Trophoblast cell (in vitro differentiated cells and primary cell): Measurements from ENCODE around the gene CZIB.

Source experiments
- DNase-seq, 2 donors: peaks; one replicate each; pipeline ENCODE4 v3.0.0-alpha.2; 2016
- H2AFZ ChIP-seq: 2 replicates; pipeline ENCODE4 v1.6.1; 2013; ENCODE audit warnings: low read length, moderate library complexity, mild to moderate bottlenecking; ENCODE audit not compliant: insufficient read depth, poor library complexity
- H2AK5ac ChIP-seq: 2 replicates; pipeline ENCODE4 v1.6.1; 2013; ENCODE audit warnings: mild to moderate bottlenecking, low read length
- H2BK120ac ChIP-seq: 2 replicates; pipeline ENCODE4 v1.6.1; 2013; ENCODE audit warnings: low read length, mild to moderate bottlenecking, moderate library complexity; ENCODE audit not compliant: insufficient read depth, poor library complexity
- H2BK12ac ChIP-seq: 2 replicates; pipeline ENCODE4 v1.6.1; 2013; ENCODE audit warnings: mild to moderate bottlenecking, low read length, moderate library complexity
- H2BK5ac ChIP-seq: 2 replicates; pipeline ENCODE4 v1.6.1; 2013; ENCODE audit warnings: low read length, low read depth, moderate library complexity, mild to moderate bottlenecking; ENCODE audit not compliant: poor library complexity
- H3K14ac ChIP-seq: 2 replicates; pipeline ENCODE4 v1.6.1; 2013; ENCODE audit warnings: mild to moderate bottlenecking, low read length
- H3K18ac ChIP-seq: 2 replicates; pipeline ENCODE4 v1.6.1; 2013; ENCODE audit warnings: mild to moderate bottlenecking, low read length
- H3K23ac ChIP-seq: 2 replicates; pipeline ENCODE4 v1.6.1; 2013; ENCODE audit warnings: low read length
- H3K27ac ChIP-seq: 2 replicates; pipeline ENCODE4 v1.5.1; 2013; ENCODE audit warnings: low read depth, mild to moderate bottlenecking, inconsistent platforms, low read length, moderate library complexity
- H3K27me3 ChIP-seq: 2 replicates; pipeline ENCODE4 v1.6.1; 2013; ENCODE audit warnings: inconsistent platforms, mild to moderate bottlenecking, low read length, moderate library complexity; ENCODE audit not compliant: insufficient read depth
- H3K36me3 ChIP-seq, 2 experiments: 1 replicate in 1 of 2; 2 replicates in 1 of 2; pipeline ENCODE4 v1.6.1; 2013; ENCODE audit warnings: low read length in 2 of 2, mild to moderate bottlenecking in 2 of 2, moderate library complexity in 1 of 2; ENCODE audit not compliant: insufficient read depth in 2 of 2, control insufficient read depth in 1 of 2
- H3K4ac ChIP-seq: 2 replicates; pipeline ENCODE4 v1.6.1; 2013; ENCODE audit warnings: low read depth, mild to moderate bottlenecking, low read length, moderate library complexity
- H3K4me1 ChIP-seq, 2 experiments: 1 replicate in 1 of 2; 2 replicates in 1 of 2; pipeline ENCODE4 v1.6.1; 2013; ENCODE audit warnings: low read length in 2 of 2, mild to moderate bottlenecking in 2 of 2, moderate library complexity in 1 of 2; ENCODE audit not compliant: insufficient read depth in 2 of 2, control insufficient read depth in 1 of 2
- H3K4me2 ChIP-seq: 2 replicates; pipeline ENCODE4 v1.6.1; 2013; ENCODE audit warnings: inconsistent platforms, mild to moderate bottlenecking, low read length, moderate library complexity
- H3K4me3 ChIP-seq: 2 replicates; pipeline ENCODE4 v1.5.1; 2013; ENCODE audit warnings: mild to moderate bottlenecking, low read depth, low read length, inconsistent platforms
- H3K79me1 ChIP-seq: one replicate; pipeline ENCODE4 v1.6.1; 2013; ENCODE audit warnings: low read length
- H3K79me2 ChIP-seq: 2 replicates; pipeline ENCODE4 v1.6.1; 2013; ENCODE audit warnings: low read length, mild to moderate bottlenecking; ENCODE audit not compliant: control insufficient read depth, insufficient read depth, poor library complexity
- H3K9ac ChIP-seq: 2 replicates; pipeline ENCODE4 v1.6.1; 2013; ENCODE audit warnings: mild to moderate bottlenecking, low read length
- H3K9me3 ChIP-seq: 2 replicates; pipeline ENCODE4 v1.6.1; 2013; ENCODE audit warnings: low read depth, mild to moderate bottlenecking, control low read depth, inconsistent platforms, low read length; ENCODE audit not compliant: insufficient read depth
- H4K12ac ChIP-seq: 2 replicates; pipeline ENCODE4 v1.6.1; 2013; ENCODE audit warnings: low read depth, mild to moderate bottlenecking, low read length, moderate library complexity
- H4K8ac ChIP-seq: 2 replicates; pipeline ENCODE4 v1.6.1; 2013; ENCODE audit warnings: low read depth, mild to moderate bottlenecking, low read length, moderate library complexity
- H4K91ac ChIP-seq: one replicate; pipeline ENCODE4 v1.6.1; 2013; ENCODE audit warnings: low read depth, mild to moderate bottlenecking, low read length, moderate library complexity
- WGBS: extraction: QIAGEN DNeasy Blood & Tissue Kit; methylation state at CpG from one replicate; pipeline ENCODE4 v1.1.7; 2013; ENCODE audit warnings: missing lambda C conversion rate; ENCODE audit not compliant: insufficient read length, insufficient coverage; ENCODE audit errors: extremely low coverage; 5-methylcytosine and 5-hydroxymethylcytosine counted together

The CZIB gene

GRCh38 chr1:53255031-53255430, 34.6 kb upstream of the CZIB start:
- Histone ChIP-seq H2BK12ac (no peak overlapping the region), H3K23ac (no peak overlapping the region), H2AFZ (no peak overlapping the region), H3K79me2 (no peaks in the 10 kb centered on the region), H3K27me3 (no peaks in the 10 kb centered on the region), H3K18ac (no peak overlapping the region), H4K8ac (no peak overlapping the region), H3K4me3 (no peak overlapping the region), H3K4ac (no peak overlapping the region), H4K12ac (no peak overlapping the region), H3K4me1 (peaks cover 0 to 8% of the 10 kb centered on the region in 2 experiments), H4K91ac (no peak overlapping the region), H3K79me1 (no peaks in the 10 kb centered on the region), H2AK5ac (no peak overlapping the region), H3K14ac (no peak overlapping the region), H2BK5ac (no peak overlapping the region), H2BK120ac (no peak overlapping the region), H3K27ac (no peak overlapping the region), H3K9ac (no peak overlapping the region), H3K4me2 (no peak overlapping the region), H3K36me3 (no peaks in the 10 kb centered on the region), H3K9me3 (no peaks in the 10 kb centered on the region)
- DNase-seq = peak; percentile 59 to 77
- WGBS = no CpG with 5 or more reads among the region's 4 CpGs

GRCh38 chr1:53254011-53254640, 33.7 kb upstream of the CZIB start:
- no peak overlapping the region for H2BK5ac ChIP-seq
- peak; percentile 18 to 70 for DNase-seq
- H2BK120ac ChIP-seq = no peak overlapping the region
- H2AFZ ChIP-seq = no peak overlapping the region
- H3K18ac ChIP-seq = no peak overlapping the region
- H3K36me3 ChIP-seq = no peaks in the 10 kb centered on the region
- no peak overlapping the region for H3K4ac ChIP-seq
- no peak overlapping the region for H2AK5ac ChIP-seq
- peaks cover 0 to 8% of the 10 kb centered on the region in 2 experiments for H3K4me1 ChIP-seq
- H4K12ac ChIP-seq = no peak overlapping the region
- no peak overlapping the region for H3K9ac ChIP-seq
- H3K27ac ChIP-seq = no peak overlapping the region
- H3K79me1 ChIP-seq = no peaks in the 10 kb centered on the region
- H4K8ac ChIP-seq = no peak overlapping the region
- H2BK12ac ChIP-seq = no peak overlapping the region
- no peak overlapping the region for H3K4me2 ChIP-seq
- no peaks in the 10 kb centered on the region for H3K9me3 ChIP-seq
- WGBS = no CpG with 5 or more reads among the region's 4 CpGs
- no peaks in the 10 kb centered on the region for H3K27me3 ChIP-seq
- H4K91ac ChIP-seq = no peak overlapping the region
- H3K4me3 ChIP-seq = no peak overlapping the region
- H3K14ac ChIP-seq = no peak overlapping the region
- H3K23ac ChIP-seq = no peak overlapping the region
- no peaks in the 10 kb centered on the region for H3K79me2 ChIP-seq

- Histone ChIP-seq H2BK12ac (no peak overlapping the region), H3K14ac (no peak overlapping the region), H3K4me2 (no peak overlapping the region), H3K4me3 (no peak overlapping the region), H3K23ac (no peak overlapping the region), H3K9ac (no peak overlapping the region), H3K27me3 (no peaks in the 10 kb centered on the region), H3K4me1 (peaks cover 0 to 2% of the 10 kb centered on the region in 2 experiments), H3K9me3 (no peaks in the 10 kb centered on the region), H3K4ac (no peak overlapping the region), H3K79me2 (no peaks in the 10 kb centered on the region), H3K79me1 (no peaks in the 10 kb centered on the region), H2BK120ac (no peak overlapping the region), H4K8ac (no peak overlapping the region), H4K91ac (no peak overlapping the region), H2AFZ (no peak overlapping the region), H2BK5ac (no peak overlapping the region), H4K12ac (no peak overlapping the region), H2AK5ac (no peak overlapping the region), H3K18ac (no peak overlapping the region), H3K36me3 (no peaks in the 10 kb centered on the region), H3K27ac (no peak overlapping the region)
- DNase-seq = no peak
- 97% methylated on average over 4 of the region's 4 CpGs for WGBS
Observed at GRCh38 chr1:53250325-53250724, 29.9 kb upstream of the CZIB start.

- H3K23ac ChIP-seq = no peak overlapping the region
- H3K9ac ChIP-seq = no peak overlapping the region
- no peak for DNase-seq
- no peak overlapping the region for H3K14ac ChIP-seq
- H2BK120ac ChIP-seq = no peak overlapping the region
- no peak overlapping the region for H3K27ac ChIP-seq
- H3K79me1 ChIP-seq = no peaks in the 10 kb centered on the region
- no peak overlapping the region for H3K4me3 ChIP-seq
- H2AK5ac ChIP-seq = no peak overlapping the region
- H2BK12ac ChIP-seq = no peak overlapping the region
- H3K9me3 ChIP-seq = no peaks in the 10 kb centered on the region
- no peak overlapping the region for H4K12ac ChIP-seq
- H3K36me3 ChIP-seq = no peaks in the 10 kb centered on the region
- peaks cover 0 to 2% of the 10 kb centered on the region in 2 experiments for H3K4me1 ChIP-seq
- no peak overlapping the region for H2AFZ ChIP-seq
- no peak overlapping the region for H3K18ac ChIP-seq
- no peak overlapping the region for H4K8ac ChIP-seq
- H3K4me2 ChIP-seq = no peak overlapping the region
- H2BK5ac ChIP-seq = no peak overlapping the region
- no peaks in the 10 kb centered on the region for H3K27me3 ChIP-seq
- no peak overlapping the region for H3K4ac ChIP-seq
- H4K91ac ChIP-seq = no peak overlapping the region
- no peaks in the 10 kb centered on the region for H3K79me2 ChIP-seq
- whole genome bisulfite sequencing = no CpG with 5 or more reads among the region's 3 CpGs
Observed at GRCh38 chr1:53249706-53250105, 29.3 kb upstream of the CZIB start.
